GM21529 (cell line): ENCODE results near the gene CDH4.
"Not testable (repeated sequence)": the region's sequence is repeated elsewhere in the genome, so short reads cannot be mapped to it uniquely, and the experiment has no call there.

Source experiments
- ATAC-seq: cut with Tn5 transposase; IDR thresholded peaks from one replicate; pipeline ENCODE4 v1.9.1; 2021; ENCODE audit not compliant: unreplicated experiment

CDH4 gene

DNA sequence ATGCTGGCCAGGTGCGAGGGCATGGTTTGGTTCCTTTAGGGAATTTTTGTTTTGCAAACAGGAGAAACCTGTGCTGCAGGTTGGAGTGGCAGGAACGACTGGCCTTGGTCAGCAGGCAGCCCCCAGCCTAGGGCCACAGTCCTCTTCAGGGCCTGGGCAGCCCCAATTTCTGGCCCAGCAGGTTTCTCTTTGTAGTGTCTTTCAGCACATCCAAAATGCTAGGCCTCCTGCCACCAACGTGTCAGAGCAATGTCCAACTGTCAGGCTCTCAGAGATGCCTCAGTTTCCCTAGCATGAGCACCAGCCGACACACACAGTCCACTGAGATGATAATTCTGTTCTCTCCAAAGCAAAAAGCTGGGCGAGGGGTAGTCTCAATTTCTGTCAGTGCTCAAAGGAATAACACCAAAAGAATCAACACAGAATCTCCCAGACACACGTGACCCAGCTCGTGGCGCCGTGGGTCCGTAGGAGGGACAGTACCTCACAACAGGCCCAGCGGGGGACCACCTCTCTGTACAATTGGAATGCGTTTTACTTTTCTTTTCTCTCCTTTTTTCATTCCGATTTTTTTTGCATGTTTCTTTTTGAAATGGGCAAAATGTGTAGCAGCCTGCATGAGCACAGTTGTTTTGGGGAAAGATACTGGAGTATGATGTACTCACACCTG, 687.8 kb downstream of the CDH4 start:
- no peak for ATAC-seq

GRCh38 chr20:61940491-61940890, 688.4 kb downstream of the CDH4 start:
- ATAC-seq, result no peak

GRCh38 chr20:61940976-61941720, 689.1 kb downstream of the CDH4 start:
- ATAC-seq, result no peak

- ATAC-seq, result no peak
These were observed 689.8 kb downstream of the CDH4 start for GRCh38 chr20:61941721-61942405.

DNA sequence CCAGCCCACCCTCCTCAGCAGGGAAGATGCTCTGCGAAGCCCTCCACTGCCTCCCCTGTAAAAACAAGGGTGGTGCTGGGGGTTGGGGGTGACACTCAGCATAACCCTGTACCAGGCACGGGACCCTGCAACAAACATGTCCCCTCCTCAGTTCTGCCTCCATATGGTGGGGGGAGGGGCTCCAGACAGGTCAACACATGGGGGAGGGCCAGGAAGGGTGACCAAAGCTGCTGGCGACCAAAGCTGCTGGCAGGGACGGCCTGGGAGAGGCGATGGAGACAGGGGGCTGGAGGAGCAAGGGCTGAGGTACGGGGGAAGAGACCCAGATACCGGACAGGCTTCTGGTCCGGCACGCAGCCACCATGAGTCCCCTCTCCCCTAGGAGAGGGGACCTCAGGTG, 690.5 kb downstream of the CDH4 start:
- no peak for ATAC-seq

DNA sequence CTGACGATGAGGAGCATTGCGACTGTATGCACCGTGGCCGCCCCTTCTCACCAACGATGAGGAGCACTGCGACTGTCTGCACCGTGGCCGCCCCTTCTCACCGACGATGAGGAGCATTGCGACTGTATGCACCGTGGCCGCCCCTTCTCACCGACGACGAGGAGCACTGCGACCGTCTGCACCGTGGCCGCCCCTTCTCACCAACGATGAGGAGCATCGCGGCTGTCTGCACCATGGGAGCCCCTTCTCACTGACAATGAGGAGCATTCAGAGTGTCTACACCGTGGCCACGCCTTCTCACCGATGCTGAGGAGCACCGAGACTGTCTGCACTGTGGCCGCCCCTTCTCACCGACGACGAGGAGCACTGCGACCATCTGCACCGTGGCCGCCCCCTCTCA, 692.9 kb downstream of the CDH4 start:
- not testable (repeated sequence) for ATAC-seq

- ATAC-seq, result not testable (repeated sequence)
These were observed 693.4 kb downstream of the CDH4 start for GRCh38 chr20:61945495-61945894.

- ATAC-seq, result not testable (repeated sequence)
These were observed 696.0 kb downstream of the CDH4 start for GRCh38 chr20:61948056-61948455.

DNA sequence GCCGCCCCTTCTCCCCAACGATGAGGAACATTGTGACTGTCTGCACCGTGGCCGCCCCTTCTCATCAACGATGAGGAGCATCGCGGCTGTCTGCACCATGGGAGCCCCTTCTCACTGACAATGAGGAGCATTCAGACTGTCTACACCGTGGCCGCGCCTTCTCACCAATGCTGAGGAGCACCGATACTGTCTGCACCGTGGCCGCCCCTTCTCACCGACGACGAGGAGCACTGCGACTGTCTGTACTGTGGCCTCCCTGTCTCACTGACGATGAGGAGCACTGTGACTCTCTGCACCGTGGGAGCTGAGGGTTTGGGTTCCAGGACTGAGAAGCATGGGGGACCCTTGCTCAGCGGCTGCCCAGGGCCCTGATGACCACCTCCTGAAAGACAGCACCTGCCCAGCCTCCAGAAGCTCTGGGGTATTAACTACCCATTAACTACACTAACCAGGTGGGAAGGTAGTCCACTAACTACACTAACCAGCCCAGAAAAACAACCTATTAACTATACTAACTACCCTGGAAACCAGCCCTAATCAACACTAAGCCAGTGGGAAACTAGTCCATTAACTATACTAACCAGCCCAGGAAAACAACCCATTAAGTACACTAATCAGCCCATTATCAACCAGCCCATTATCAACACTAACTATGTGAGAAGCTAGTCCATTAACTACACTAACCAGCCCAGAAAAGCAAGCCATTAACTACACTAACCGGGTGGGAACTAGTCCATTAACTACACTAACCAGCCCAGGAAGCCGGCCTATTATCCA, 696.7 kb downstream of the CDH4 start:
- no peak for ATAC-seq

DNA sequence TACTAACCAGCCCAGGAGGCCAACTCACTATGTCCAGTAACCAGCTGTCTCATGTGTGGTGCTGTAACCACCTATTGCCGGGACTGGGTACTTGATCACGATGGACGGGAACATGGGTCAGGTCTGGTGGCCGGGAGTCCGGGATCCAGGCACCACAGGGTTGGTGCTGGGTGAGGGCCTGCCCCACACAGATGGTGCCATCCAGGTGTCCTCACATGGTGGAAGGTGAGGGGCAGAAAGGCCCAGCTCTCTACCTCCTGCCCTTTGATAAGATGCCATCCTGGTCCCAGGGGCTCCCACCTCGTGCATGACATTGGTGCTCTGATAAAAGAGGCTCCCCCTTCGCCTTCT, 697.3 kb downstream of the CDH4 start:
- no peak for ATAC-seq

DNA sequence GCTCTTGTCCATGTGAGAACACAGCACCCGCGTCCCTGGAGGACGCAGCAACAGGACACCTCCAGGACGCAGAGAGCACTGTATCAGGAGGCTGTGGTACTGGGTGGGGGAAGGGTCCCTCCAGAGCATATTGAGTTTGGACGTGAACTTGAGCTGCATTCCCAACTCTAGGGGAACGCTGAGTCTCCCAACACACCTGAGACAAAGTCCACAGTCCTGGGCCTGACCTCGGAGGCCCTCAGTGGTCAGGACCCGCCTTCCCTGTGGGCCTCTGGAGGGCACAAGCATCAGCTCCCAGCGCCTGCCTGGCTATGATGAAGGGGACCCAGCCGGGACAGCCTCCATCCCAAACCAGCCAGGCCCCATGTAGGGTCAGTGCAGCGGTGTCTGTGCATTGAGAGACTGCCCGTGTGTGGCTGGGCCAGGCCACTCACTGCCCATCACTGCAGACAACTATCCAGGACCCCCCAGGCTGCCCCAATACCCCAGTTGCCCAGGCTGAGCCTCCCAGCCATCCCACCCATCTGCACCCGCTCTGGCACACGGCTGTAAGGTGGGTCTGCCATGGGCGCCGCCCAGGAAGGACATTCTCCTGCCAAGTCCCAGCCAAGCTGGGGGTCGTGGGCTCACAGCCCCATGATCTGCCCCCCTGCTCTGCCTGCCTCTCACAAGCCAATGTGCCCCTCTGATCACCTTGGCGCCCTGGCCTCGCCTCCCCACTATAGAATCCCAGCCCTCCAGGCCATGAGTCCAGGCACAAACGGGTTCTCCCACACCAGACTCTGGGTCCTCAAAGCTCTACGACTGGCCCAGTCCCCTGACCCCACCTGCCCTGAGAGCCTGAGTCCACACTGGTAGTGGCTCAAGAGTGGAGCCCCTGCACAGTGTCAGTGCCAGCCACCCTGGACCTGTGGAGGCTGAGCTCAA, 697.9 kb downstream of the CDH4 start:
- ATAC-seq, result no peak

DNA sequence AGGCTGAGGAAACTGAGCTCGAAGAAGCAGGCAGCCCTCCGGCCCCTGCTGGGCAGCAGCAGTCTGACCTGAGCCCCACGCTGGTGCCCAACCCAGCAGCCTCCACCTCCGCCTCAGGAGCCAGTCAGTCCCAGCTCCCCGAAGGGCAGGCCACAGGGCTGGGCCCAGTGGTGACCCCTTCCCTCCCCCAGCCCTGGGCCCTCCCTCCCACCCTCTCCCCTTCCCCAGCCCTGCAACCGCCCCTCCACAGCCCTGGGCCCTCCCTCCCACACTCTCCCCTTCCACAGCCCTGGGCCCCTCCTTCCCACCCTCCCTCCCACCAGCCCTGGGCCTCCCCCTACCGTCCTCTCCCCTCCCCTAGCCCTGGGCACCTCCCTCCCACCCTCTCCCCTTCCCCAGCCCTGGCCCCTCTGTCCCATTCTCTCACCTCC, 698.6 kb downstream of the CDH4 start:
- no peak for ATAC-seq

DNA sequence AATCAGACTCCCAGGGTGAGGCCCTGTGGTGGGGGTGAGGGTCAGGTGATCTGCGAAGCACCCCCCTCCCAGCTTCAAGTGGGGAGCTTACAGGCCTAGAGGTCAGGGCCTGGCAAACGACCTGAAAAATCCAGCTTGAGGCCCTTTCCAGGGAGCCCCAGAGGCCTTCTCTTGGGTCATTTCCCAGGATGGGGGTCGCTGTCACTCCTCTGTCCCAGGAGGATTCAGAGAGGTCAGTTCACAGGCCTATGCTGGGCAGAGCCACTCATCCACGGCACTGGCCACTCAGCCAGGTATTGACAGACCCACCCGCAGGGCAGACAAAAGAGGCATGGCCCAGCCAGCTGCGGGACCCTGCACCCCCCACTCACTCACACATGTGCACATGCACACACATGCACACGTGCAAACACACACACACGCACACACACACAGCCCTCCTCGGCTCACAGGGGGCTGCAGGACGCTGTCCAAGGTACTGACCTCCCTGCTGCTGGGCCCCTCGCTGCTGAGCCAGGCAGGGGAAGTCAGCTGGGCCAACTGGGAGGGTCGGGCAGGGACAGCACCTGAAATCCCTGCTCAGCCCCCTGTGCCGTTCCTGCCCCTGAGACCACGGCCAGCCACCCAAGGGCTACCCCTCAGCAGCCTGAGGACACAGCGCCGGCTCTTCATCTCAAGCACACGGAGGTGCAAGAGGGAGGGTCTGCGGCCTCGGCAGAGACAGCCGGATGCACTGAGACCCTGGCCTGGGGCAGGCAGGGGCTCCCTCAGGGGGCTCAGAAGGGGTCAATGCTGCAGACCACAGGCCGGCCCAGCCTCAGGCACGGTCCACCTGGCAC, 699.9 kb downstream of the CDH4 start:
- no peak for ATAC-seq

- no peak for ATAC-seq
These were observed 701.3 kb downstream of the CDH4 start for GRCh38 chr20:61953037-61954021.

- ATAC-seq, result no peak
These were observed 702.4 kb downstream of the CDH4 start for GRCh38 chr20:61954276-61955021.

DNA sequence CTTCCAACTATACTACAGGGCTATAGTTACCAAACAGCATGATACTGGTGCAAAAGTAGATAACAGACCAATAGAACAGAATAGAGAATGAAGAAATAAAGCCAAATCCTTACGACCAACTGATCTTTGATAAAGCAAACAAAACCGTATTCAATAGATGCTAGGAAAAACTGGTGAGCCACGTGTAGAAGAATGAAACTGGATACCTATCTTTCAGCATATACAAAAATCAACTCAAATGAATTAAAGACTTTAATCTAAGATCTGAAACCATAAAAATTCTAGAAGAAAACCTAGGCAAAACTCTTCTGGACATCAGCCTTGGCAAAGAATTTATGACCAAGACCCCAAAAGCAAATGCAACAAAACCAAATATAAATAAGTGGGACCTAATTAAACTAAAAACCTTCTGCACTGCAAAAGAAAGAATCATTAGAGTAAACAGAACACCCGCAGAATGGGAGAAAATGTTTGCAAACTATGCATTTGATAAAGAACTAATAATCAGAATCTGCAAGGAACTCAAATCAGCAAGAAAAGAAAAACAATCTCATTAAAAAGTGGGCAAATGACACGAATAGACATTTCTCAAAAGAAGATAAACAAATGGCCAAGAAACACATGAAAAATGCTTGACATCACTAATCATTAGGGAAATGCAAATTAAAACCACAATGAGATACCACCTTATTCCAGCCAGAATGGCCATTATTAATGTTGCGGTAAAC, 703.8 kb downstream of the CDH4 start:
- no peak for ATAC-seq
